ENCODE results near the gene ATP6V1F. TPM values are rescaled to one million over a fixed set of nuclear protein-coding genes. Genes with fewer than 3 reads are reported as not detected.
A peak's percentile ranks its signal among the peaks of the same experiment; 100 is the strongest.

ATP6V1F gene
- total RNA-seq, 1 donor from 2014 or later = 61.4 TPM

DNA sequence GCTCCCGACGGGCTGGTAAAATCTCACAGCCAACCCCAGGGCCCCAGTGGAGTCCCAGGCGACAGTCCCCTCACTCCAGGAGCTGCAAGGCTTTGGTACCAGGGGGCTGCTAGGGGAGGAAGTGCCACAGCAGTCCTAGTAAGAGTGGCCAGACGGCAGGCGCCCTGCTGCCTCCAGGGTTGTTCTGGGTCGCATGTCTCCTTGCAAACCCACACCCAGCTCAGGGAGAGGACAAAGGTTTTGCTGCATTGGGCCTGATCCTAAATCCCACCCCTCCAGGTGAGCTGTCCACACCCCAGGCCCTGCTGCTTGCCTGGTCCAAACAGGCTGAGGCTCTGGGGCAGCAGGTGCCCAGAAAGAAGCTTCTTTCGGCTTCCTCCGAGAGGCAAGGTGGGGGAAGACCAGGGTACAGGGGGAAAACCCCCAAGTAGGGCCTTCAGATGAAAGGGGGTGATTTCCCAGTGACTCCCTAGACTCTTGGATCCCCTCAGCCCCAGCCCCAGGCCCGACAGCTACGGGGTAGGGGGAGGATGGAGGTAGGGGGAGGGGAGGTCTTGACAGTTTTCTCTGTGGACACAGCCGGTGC lies 52.0 kb downstream of the ATP6V1F start:
- peaks cover 25% of the 10 kb centered on the region for H3K4me1 ChIP-seq
- Mint-ChIP-seq H3K4me3 (no peak overlapping the region), H3K27ac (no peak overlapping the region), H3K9me3 (peaks cover 5% of the 10 kb centered on the region), H3K27me3 (ENCODE audit: insufficient read depth, low read depth) (peaks cover 10% of the 10 kb centered on the region), H3K4me1 (peaks cover 32% of the 10 kb centered on the region), H3K36me3 (no peaks in the 10 kb centered on the region)
- H3K9me3 ChIP-seq (ENCODE audit: low read depth) = no peaks in the 10 kb centered on the region
- peaks cover 63% of the 10 kb centered on the region for H3K27me3 ChIP-seq
- TF ChIP-seq, protein P1, sequence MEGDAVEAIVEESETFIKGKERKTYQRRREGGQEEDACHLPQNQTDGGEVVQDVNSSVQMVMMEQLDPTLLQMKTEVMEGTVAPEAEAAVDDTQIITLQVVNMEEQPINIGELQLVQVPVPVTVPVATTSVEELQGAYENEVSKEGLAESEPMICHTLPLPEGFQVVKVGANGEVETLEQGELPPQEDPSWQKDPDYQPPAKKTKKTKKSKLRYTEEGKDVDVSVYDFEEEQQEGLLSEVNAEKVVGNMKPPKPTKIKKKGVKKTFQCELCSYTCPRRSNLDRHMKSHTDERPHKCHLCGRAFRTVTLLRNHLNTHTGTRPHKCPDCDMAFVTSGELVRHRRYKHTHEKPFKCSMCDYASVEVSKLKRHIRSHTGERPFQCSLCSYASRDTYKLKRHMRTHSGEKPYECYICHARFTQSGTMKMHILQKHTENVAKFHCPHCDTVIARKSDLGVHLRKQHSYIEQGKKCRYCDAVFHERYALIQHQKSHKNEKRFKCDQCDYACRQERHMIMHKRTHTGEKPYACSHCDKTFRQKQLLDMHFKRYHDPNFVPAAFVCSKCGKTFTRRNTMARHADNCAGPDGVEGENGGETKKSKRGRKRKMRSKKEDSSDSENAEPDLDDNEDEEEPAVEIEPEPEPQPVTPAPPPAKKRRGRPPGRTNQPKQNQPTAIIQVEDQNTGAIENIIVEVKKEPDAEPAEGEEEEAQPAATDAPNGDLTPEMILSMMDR (IDR thresholded peaks at IDR 0.05) = no peak
- TF ChIP-seq EZH2phosphoT487 (IDR thresholded peaks at IDR 0.05) (no peak), EZH2 (IDR thresholded peaks at IDR 0.05) (no peak)
- no peaks in the 10 kb centered on the region for H4K20me1 ChIP-seq (ENCODE audit: low read depth)
- H2AFZ ChIP-seq (replicated peaks) = no peak overlapping the region
- H3F3A ChIP-seq (ENCODE audit: low read depth) = peaks cover 23% of the 10 kb centered on the region
- H3K79me2 ChIP-seq (ENCODE audit: low read depth) = no peaks in the 10 kb centered on the region
- DNase-seq (ENCODE audit: low spot score) = no peak
- H3K4me3 ChIP-seq = no peak overlapping the region
- no peaks in the 10 kb centered on the region for H3K36me3 ChIP-seq
- no peak overlapping the region for H3K27ac ChIP-seq
- H3K9ac ChIP-seq = no peak overlapping the region
- H3K4me2 ChIP-seq = peak overlapping the region; percentile 78

- H2AFZ ChIP-seq (replicated peaks) = peak overlapping the region; percentile 63
- H3K36me3 ChIP-seq = no peaks in the 10 kb centered on the region
- peak overlapping the region; percentile 78 for H3K4me2 ChIP-seq
- H3K27ac Mint-ChIP-seq = peak overlapping the region; percentile 81
- H3K4me1 Mint-ChIP-seq = peaks cover 33% of the 10 kb centered on the region
- peak overlapping the region; percentile 43 for H3K4me3 ChIP-seq
- H3K79me2 ChIP-seq (ENCODE audit: low read depth) = no peaks in the 10 kb centered on the region
- no peaks in the 10 kb centered on the region for H3K36me3 Mint-ChIP-seq
- H3K27me3 Mint-ChIP-seq (ENCODE audit: insufficient read depth, low read depth) = peaks cover 8% of the 10 kb centered on the region
- no peaks in the 10 kb centered on the region for H3K9me3 ChIP-seq (ENCODE audit: low read depth)
- no peak overlapping the region for H3K9ac ChIP-seq
- H4K20me1 ChIP-seq (ENCODE audit: low read depth) = no peaks in the 10 kb centered on the region
- peaks cover 59% of the 10 kb centered on the region for H3K27me3 ChIP-seq
- no peak overlapping the region for H3K4me3 Mint-ChIP-seq
- TF ChIP-seq EZH2phosphoT487 (IDR thresholded peaks at IDR 0.05) (peak; percentile 61), EZH2 (IDR thresholded peaks at IDR 0.05) (peak; percentile 78)
- TF ChIP-seq, protein P1 (IDR thresholded peaks at IDR 0.05) = no peak
- peaks cover 5% of the 10 kb centered on the region for H3K9me3 Mint-ChIP-seq
- peak; percentile 25 for DNase-seq (ENCODE audit: low spot score)
- H3F3A ChIP-seq (ENCODE audit: low read depth) = peaks cover 21% of the 10 kb centered on the region
- peaks cover 28% of the 10 kb centered on the region for H3K4me1 ChIP-seq
- no peak overlapping the region for H3K27ac ChIP-seq
These were observed 52.7 kb downstream of the ATP6V1F start for GRCh38 chr7:128915271-128915819.

Other genes with a start within 250 kb of the ATP6V1F start
- gene GARIN1A, start 190.6 kb upstream of the ATP6V1F start, total RNA-seq (ENCODE audit: low replicate concordance) = 0.43 TPM in 1 of 2 replicates, not detected in the other
- 176 and 234 TPM in 2 replicates for gene CALU, start 123.5 kb upstream of the ATP6V1F start, total RNA-seq (ENCODE audit: low replicate concordance)
- 0.46 TPM in 1 of 2 replicates, not detected in the other for gene OPN1SW, start 87.1 kb upstream of the ATP6V1F start, total RNA-seq (ENCODE audit: low replicate concordance)
- gene CCDC136, start 70.9 kb upstream of the ATP6V1F start, total RNA-seq (ENCODE audit: low replicate concordance) = 93.6 and 115 TPM in 2 replicates
- 6.7 and 23.7 TPM in 2 replicates for gene FLNC, start 32.5 kb upstream of the ATP6V1F start, total RNA-seq (ENCODE audit: low replicate concordance)
- 0.06 and 3.5 TPM in 2 replicates for gene KCP, start 47.9 kb downstream of the ATP6V1F start, total RNA-seq (ENCODE audit: low replicate concordance)
- 0.22 and 0.28 TPM in 2 replicates for gene IRF5, start 75.1 kb downstream of the ATP6V1F start, total RNA-seq (ENCODE audit: low replicate concordance)
- gene TNPO3, start 192.3 kb downstream of the ATP6V1F start, total RNA-seq (ENCODE audit: low replicate concordance) = 88.2 and 96.2 TPM in 2 replicates